Daoy (cell line): Measurements from ENCODE around the gene HOXB3. TPM values are rescaled to one million over a fixed set of nuclear protein-coding genes. Genes with fewer than 3 reads are reported as not detected.

Source experiments
- DNase-seq: peaks from one replicate; pipeline ENCODE4 v3.0.0-alpha.2; 2015; ENCODE audit warnings: low read depth
- total RNA-seq: library from RNA; depleted of rRNA; stranded (reverse); fragments of >200 nt; shearing (Covaris generic); gene quantifications from 2 replicates; pipeline ENCODE4 v1.2.3, GENCODE V29; 2014

Gene HOXB3
- total RNA-seq, 1 experiment from 2014 or later: 1.3 TPM

DNA sequence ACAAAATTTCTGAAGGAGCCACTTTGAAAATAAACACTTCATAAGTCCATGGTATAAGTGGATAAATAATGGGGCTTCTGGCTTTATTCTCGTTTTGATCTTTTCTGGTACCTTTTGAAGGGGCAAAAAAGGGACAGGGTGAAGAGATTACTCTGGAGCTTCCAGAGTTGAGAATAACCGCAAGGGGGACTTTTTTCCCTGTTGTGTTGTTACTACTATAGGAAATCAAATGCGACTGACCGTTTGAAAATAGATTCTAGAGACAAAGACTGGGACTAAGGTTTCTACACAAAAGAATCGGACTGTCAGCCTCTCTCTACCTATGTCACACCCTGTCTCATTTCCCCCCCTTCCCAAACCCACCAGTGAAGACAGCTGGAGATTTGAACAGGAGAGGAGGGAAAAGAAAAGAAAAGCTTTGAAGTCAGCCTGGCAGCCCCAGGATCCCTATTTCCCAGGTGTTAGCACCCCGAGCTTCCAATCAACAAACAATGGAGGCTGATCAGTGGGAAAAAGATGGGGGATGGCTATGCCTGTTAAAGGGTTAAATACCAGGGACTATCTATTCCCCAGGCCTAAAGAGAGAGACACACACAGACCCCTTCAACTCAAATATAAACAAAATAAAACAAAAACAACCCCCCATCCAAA lies 20.2 kb downstream of the HOXB3 start:
- DNase-seq: no peak

DNA sequence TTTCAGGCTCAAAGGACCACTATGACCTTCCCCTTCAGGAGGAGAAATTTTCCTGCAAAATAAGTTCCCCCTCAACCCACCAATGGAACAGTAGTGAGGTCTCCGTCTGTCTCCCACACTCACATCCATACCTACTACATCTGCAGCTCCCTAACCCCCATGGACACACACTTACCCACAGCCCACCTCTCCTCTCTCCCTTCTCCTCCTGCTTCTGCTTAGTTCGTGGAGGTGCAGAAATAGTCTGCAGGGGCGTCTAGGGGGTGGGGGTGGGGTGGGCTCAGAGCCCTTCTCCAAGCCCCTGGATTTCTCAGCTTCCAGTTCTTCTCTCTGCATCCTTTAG lies 20.8 kb downstream of the HOXB3 start:
- no peak for DNase-seq

GRCh38 chr17:48568499-48569239 lies 21.4 kb downstream of the HOXB3 start:
- no peak for DNase-seq

GRCh38 chr17:48567646-48568354 lies 22.2 kb downstream of the HOXB3 start:
- no peak for DNase-seq

DNA sequence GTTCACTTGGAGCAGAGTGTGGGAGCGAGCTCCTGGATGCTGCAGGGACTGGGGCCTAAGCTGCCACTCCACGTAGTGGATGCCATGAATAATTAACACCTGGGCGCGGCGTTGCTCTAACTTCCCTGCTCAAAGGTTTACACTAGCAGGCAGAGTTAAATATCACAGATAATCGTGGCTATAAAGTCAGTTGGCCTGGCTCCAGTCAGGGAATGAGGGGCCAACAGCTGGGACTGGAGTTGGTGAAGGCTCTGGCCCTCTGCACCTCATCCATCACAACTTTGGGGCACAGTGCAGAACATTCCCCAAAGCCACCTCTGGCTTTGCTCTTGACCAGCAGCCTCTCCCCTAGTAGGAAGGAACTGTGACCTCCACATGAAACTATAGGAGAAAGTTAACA lies 22.8 kb downstream of the HOXB3 start:
- no peak for DNase-seq

- no peak for DNase-seq
Observed at GRCh38 chr17:48566717-48567116, 23.3 kb downstream of the HOXB3 start.

- DNase-seq: no peak
Observed at GRCh38 chr17:48565925-48566710, 23.9 kb downstream of the HOXB3 start.

DNA sequence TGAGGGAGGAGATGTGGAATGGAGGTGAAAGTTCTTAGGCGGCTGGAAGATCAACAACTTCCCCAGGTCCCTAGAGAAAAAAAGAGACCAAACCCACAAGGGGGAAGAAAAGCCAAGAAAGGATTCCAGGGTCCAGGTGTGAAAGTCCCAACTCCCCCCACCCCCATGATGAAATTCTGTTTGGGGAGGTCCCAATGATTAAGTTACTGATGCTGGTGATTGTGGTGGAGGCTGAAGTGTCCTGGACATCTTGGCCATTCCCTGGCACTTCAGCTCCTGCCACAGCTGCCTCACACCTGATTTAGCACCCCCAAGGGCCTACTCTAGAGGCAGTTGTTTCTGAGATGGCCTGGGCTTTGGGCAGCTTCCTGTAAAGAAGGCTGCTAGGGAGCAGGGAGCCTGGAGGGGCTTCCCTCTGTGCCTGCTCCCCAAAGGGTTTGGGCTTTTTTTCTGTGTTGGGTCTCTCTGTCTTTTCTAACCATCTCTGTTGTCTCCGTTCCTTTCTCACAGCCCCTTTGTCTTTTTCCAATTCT lies 25.0 kb downstream of the HOXB3 start:
- no peak for DNase-seq

- DNase-seq: no peak
Observed at GRCh38 chr17:48564188-48565021, 25.6 kb downstream of the HOXB3 start.

GRCh38 chr17:48563867-48564187 lies 26.2 kb downstream of the HOXB3 start:
- no peak for DNase-seq

DNA sequence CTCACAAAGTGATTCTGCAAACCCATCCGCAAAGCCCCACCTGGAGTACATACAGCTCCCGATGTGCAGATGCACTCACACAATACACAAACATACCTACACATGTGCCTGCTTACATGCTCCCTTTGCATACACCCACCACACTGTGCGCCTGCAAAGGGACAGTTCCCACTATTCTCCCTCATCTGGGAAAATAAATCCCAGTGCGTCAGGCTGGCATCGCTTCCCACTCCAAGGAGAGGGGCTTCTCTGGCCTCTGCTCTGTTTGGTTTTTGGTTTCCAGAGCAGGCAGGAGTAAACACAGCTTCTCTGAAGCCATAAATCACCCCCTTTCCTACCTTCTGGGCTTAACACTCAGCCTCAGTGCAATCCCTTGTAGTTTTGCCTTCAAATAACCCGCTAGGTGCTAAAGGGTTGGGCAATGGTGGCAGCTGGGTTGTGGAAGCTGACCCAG lies 26.6 kb downstream of the HOXB3 start:
- DNase-seq: no peak

GRCh38 chr17:48562934-48563333 lies 27.1 kb downstream of the HOXB3 start:
- no peak for DNase-seq

GRCh38 chr17:48561884-48562810 lies 27.9 kb downstream of the HOXB3 start:
- DNase-seq: no peak

- DNase-seq: no peak
Observed at GRCh38 chr17:48559840-48560817, 29.9 kb downstream of the HOXB3 start.

- DNase-seq: no peak
Observed at GRCh38 chr17:48559122-48559839, 30.8 kb downstream of the HOXB3 start.

- DNase-seq: no peak
Observed at GRCh38 chr17:48558831-48559121, 31.3 kb downstream of the HOXB3 start.

GRCh38 chr17:48558057-48558830 lies 31.8 kb downstream of the HOXB3 start:
- DNase-seq: no peak
